GM12892 (cell line): ENCODE measurements around the gene HFM1.

Source experiments
- POLR2A ChIP-seq: IDR thresholded peaks from 2 replicates; pipeline ENCODE4 v1.6.1; 2011; ENCODE audit warnings: low read depth, low read length, control low read depth
- POLR2AphosphoS5 ChIP-seq: IDR thresholded peaks from 2 replicates; pipeline ENCODE4 v1.6.1; 2011; ENCODE audit warnings: low read depth, low read length, control low read depth
- TAF1 ChIP-seq: IDR thresholded peaks from 2 replicates; pipeline ENCODE4 v1.6.1; 2011; ENCODE audit warnings: low read depth, mild to moderate bottlenecking, control low read depth, low read length, borderline replicate concordance

- TF ChIP-seq POLR2A (no peak), POLR2AphosphoS5 (no peak), TAF1 (no peak)
Measured at GRCh38 chr1:91281782-91282181, 122.9 kb downstream of the HFM1 start.
